Lower leg skin (tissue), 3 donors: ENCODE measurements around the gene GRB10.

Source experiments
- POLR2A ChIP-seq, 2 donors: fragments of 450-650 bp; IDR thresholded peaks; one replicate each; pipeline ENCODE4 v1.6.1; 2016 to 2017; ENCODE audit warnings: antibody characterized with exemption in 2 of 2, mild to moderate bottlenecking in 1 of 2, moderate library complexity in 1 of 2
- TF ChIP-seq, protein P1 (sequence below), 3 donors: fragments of 450-650 bp; IDR thresholded peaks; one replicate each; pipeline ENCODE4 v1.5.1; 2016; ENCODE audit warnings: antibody characterized with exemption in 3 of 3, mild to moderate bottlenecking in 3 of 3, moderate library complexity in 2 of 3

DNA sequence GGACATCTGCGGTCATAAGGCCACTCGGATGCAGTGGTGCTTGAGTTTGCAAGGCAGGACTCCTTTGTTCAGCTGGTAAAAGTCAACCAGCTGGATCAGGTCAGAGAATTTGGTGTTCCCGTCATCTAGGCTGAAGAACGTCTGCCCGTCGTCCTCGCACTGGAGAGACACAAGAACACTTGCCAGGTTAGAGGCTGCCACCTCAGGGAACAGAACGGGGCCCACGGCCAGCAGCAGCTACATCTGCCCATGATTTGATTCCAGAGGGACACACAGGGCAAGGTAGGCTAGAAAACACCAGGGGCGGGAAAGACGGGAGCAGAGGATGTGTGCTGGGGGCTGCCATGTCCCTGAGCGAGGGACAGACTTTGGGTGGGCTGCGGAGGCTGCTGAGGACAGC lies 189.8 kb downstream of the GRB10 start:
- TF ChIP-seq, protein P1, sequence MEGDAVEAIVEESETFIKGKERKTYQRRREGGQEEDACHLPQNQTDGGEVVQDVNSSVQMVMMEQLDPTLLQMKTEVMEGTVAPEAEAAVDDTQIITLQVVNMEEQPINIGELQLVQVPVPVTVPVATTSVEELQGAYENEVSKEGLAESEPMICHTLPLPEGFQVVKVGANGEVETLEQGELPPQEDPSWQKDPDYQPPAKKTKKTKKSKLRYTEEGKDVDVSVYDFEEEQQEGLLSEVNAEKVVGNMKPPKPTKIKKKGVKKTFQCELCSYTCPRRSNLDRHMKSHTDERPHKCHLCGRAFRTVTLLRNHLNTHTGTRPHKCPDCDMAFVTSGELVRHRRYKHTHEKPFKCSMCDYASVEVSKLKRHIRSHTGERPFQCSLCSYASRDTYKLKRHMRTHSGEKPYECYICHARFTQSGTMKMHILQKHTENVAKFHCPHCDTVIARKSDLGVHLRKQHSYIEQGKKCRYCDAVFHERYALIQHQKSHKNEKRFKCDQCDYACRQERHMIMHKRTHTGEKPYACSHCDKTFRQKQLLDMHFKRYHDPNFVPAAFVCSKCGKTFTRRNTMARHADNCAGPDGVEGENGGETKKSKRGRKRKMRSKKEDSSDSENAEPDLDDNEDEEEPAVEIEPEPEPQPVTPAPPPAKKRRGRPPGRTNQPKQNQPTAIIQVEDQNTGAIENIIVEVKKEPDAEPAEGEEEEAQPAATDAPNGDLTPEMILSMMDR (IDR thresholded peaks at IDR 0.05) = no peak
- TF ChIP-seq POLR2A (IDR thresholded peaks at IDR 0.05) = no peak
